Gastrocnemius medialis (tissue), 4 donors: Measurements from ENCODE around the gene CD22. TPM values are rescaled to one million over a fixed set of nuclear protein-coding genes. Genes with fewer than 3 reads are reported as not detected.

Experiments
- ATAC-seq, 2 donors: fragments of 150-250 bp; one replicate each; pipeline ENCODE4 v1.9.1; 2016
- DNase-seq, 2 donors: peaks; one replicate each; pipeline ENCODE4 v3.0.0-alpha.2; 2019
- H3K27ac ChIP-seq, 4 donors: fragments of 200-600 bp; sonication (generic); 1 replicate in 1 of 4; 2 replicates in 3 of 4; pipeline ENCODE4 v1.5.1; 2016 to 2018; ENCODE audit warnings: mild to moderate bottlenecking in 2 of 4, moderate library complexity in 1 of 4
- H3K27me3 ChIP-seq, 3 donors: fragments of 200-600 bp; sonication (generic) in 2 of 3; 1 replicate in 1 of 3; 2 replicates in 2 of 3; pipeline versions ENCODE4 v1.5.1 to v1.6.0; 2016 to 2019; ENCODE audit warnings: mild to moderate bottlenecking in 1 of 3, moderate library complexity in 1 of 3
- H3K36me3 ChIP-seq, 2 donors: fragments of 200-600 bp; sonication (generic) in 1 of 2; one replicate each; pipeline ENCODE4 v1.5.1; 2017 to 2018
- H3K4me1 ChIP-seq, 2 donors: fragments of 200-600 bp; sonication (generic) in 1 of 2; one replicate each; pipeline ENCODE4 v1.5.1; 2016 to 2017; ENCODE audit warnings: mild to moderate bottlenecking in 2 of 2
- H3K4me3 ChIP-seq, 4 donors: fragments of 200-600 bp; sonication (generic) in 3 of 4; 1 replicate in 1 of 4; 2 replicates in 3 of 4; pipeline ENCODE4 v1.5.1; 2016 to 2019; ENCODE audit warnings: mild to moderate bottlenecking in 2 of 4
- H3K9me3 ChIP-seq, 3 donors: fragments of 200-600 bp; sonication (generic) in 2 of 3; 1 replicate in 1 of 3; 2 replicates in 2 of 3; pipeline ENCODE4 v1.5.1; 2016 to 2019
- POLR2A ChIP-seq, 2 donors: fragments of 450-650 bp; IDR thresholded peaks; one replicate each; pipeline ENCODE4 v1.6.1; 2017; ENCODE audit warnings: antibody characterized with exemption in 2 of 2, mild to moderate bottlenecking in 2 of 2, moderate library complexity in 2 of 2
- in situ Hi-C, 4 donors: fragments of 200-750 bp; cut with MboI; loops; one replicate each; pipeline versions ENCODE4 v1.15.0 to v1.8.0; 2017; ENCODE audit warnings: low sequenced_read_pairs in 4 of 4
- intact Hi-C: fragments of 100-400 bp; cut with DNase I; formaldehyde crosslinking; loops from one replicate; pipeline ENCODE4 v1.15.1; 2023; ENCODE audit warnings: low total_unique reads
- total RNA-seq, 4 donors: library from RNA; depleted of rRNA; stranded (reverse); fragments of >200 nt; gene quantifications; one replicate each; pipeline versions ENCODE4 v1.1.0 to v1.2.3, GENCODE V29; 2016
- TF ChIP-seq, protein P1 (sequence below), 5 experiments: fragments of 450-650 bp in 3 of 5; fragments of 200-600 bp in 2 of 5; sonication (generic) in 2 of 5; IDR thresholded peaks in 4 of 5; conservative IDR thresholded peaks in 1 of 5; 1 replicate in 4 of 5; 2 replicates in 1 of 5; pipeline ENCODE4 v1.5.1; 2016 to 2019; ENCODE audit warnings: antibody characterized with exemption in 5 of 5, mild to moderate bottlenecking in 3 of 5, moderate library complexity in 3 of 5

CD22 gene
- total RNA-seq, 4 donors from 2014 or later: 0.59 TPM; not detected in 3

DNA sequence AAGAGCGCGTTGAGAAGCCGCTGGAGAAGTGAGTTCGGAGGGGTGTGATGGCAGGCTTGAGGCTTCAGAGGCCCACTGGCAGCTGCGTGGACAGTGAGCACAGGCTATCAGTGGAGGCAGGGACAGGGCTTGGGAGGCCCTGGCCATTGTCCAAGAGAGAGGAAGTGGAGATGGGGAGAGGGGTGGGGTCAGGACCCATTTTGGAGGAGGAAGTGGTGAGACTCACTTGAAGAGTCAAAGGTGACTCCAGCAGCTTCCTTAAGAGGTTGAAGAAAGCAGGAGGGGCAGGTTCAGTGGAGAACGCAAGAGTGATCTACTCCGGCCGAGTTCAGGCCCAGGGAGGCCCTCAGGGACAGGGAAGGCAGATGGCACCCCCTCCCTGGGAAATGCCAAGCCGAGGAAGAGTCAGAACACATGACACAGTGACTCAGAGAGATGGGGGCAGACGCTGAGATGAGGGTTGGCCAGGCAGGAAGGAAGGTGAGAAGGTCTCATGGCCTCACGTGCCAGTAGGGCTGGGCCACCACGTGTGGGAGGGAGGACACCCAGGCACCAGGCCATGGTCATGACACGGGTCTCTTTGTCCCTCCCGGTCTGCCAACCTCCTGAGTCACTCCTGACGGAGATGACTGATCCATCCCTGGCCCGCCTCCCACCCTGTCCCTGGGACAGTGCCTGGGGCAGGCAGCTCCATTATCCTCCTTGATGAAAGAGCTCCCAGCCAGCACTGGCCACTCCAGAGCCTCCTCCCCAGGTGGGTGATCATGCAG is 10.1 kb upstream of the CD22 start:
- Histone ChIP-seq H3K27me3 (peaks cover 0 to 6% (median 0%) of the 10 kb centered on the region in 3 donors), H3K27ac (no peak overlapping the region), H3K4me1 (no peaks in the 10 kb centered on the region), H3K36me3 (no peaks in the 10 kb centered on the region), H3K9me3 (no peaks in the 10 kb centered on the region), H3K4me3 (no peak overlapping the region)
- DNase-seq (peak; percentile 30 to 49), ATAC-seq (peak; percentile 53 to 77)
- TF ChIP-seq, protein P1, sequence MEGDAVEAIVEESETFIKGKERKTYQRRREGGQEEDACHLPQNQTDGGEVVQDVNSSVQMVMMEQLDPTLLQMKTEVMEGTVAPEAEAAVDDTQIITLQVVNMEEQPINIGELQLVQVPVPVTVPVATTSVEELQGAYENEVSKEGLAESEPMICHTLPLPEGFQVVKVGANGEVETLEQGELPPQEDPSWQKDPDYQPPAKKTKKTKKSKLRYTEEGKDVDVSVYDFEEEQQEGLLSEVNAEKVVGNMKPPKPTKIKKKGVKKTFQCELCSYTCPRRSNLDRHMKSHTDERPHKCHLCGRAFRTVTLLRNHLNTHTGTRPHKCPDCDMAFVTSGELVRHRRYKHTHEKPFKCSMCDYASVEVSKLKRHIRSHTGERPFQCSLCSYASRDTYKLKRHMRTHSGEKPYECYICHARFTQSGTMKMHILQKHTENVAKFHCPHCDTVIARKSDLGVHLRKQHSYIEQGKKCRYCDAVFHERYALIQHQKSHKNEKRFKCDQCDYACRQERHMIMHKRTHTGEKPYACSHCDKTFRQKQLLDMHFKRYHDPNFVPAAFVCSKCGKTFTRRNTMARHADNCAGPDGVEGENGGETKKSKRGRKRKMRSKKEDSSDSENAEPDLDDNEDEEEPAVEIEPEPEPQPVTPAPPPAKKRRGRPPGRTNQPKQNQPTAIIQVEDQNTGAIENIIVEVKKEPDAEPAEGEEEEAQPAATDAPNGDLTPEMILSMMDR (IDR thresholded peaks at IDR 0.05 in 4 of 5, conservative IDR thresholded peaks at IDR 0.05 in 1 of 5): no peak
- no peak for TF ChIP-seq POLR2A (IDR thresholded peaks at IDR 0.05)
- intact Hi-C loops: no loop called here
- in situ Hi-C loops: no loop called here

DNA sequence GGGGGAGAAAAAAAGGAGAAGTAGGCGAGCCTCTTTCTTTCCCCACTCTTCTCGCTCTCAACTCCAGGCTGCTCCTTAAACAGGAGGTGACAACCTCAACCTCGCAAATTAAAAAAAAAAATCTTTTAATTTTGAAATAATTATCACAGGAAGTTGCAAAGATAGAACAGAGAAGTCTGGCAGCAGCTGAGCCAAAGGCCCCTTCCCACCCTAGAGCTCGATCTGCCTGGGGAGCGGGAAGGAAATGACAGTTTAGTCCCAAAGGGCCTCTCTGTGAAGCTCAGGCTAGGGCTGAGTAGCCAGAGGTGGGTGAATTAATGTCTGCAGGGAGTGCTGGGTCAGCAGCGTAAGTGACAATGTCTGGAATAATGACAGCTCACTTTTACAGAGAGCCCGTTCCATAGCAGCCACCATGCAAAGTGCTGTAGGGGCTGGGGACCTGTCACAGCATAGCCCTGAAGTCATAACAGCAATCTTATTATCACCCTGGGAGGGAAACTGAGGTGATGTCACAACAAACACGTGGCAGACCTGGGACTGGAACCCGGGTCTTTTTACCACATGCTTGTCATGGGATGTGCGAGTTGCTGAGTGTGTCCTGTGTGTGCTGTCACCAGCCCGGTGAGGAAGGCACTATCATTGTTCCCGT is 8.8 kb upstream of the CD22 start:
- DNase-seq: no peak
- no peaks in the 10 kb centered on the region for H3K9me3 ChIP-seq
- intact Hi-C loops (no loop called here), in situ Hi-C loops (no loop called here)
- no peak overlapping the region for H3K4me3 ChIP-seq
- no peak for ATAC-seq
- H3K27me3 ChIP-seq: peaks cover 0 to 6% (median 0%) of the 10 kb centered on the region in 3 donors
- H3K36me3 ChIP-seq: no peaks in the 10 kb centered on the region
- H3K4me1 ChIP-seq: no peaks in the 10 kb centered on the region
- TF ChIP-seq, protein P1 (IDR thresholded peaks at IDR 0.05 in 4 of 5, conservative IDR thresholded peaks at IDR 0.05 in 1 of 5): no peak
- H3K27ac ChIP-seq: no peak overlapping the region

DNA sequence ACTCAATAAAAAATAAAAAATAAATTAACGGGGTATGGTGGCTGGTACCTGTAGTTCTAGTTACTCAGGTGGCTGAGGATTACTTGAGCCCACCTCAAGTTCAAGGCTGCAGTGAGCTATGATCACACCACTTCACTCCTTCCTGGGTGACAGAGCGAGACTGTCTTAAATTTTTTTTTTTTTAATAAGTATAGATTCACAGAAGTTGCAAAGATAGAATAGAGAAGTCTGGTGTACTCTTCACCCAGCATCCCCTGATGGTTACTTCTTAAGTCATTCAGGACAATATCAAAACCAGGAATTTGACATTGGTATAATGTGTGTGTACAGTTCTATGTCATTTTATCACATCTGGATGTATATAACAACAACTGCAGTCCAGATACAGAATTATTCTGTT is 7.7 kb upstream of the CD22 start:
- DNase-seq: no peak
- ATAC-seq: no peak
- intact Hi-C loops: no loop called here
- Histone ChIP-seq H3K9me3 (no peaks in the 10 kb centered on the region), H3K4me1 (no peaks in the 10 kb centered on the region), H3K36me3 (no peaks in the 10 kb centered on the region), H3K27ac (no peak overlapping the region), H3K27me3 (peaks cover 0 to 6% (median 0%) of the 10 kb centered on the region in 3 donors), H3K4me3 (no peak overlapping the region)
- in situ Hi-C loops: no loop called here
- TF ChIP-seq, protein P1 (IDR thresholded peaks at IDR 0.05 in 4 of 5, conservative IDR thresholded peaks at IDR 0.05 in 1 of 5): no peak
- no peak for TF ChIP-seq POLR2A (IDR thresholded peaks at IDR 0.05)

DNA sequence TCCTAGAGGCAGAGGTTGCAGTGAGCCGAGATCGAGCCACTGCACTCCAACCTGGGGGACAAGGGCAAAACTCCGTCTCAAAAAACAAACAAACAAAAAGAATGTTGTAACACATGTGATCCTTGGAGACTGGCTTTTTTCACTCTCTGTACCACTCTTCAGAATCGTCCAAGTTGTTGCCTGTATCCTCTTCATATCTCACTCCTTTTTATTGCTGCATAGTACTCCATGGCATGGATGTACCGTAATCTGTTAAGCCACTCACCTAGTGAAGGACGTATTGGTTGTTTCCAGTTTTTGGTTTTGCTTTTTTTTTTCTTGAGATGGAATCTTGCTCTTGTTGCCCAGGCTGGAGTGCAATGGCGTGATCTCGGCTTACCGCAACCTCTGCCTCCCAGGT is 7.0 kb upstream of the CD22 start:
- intact Hi-C loops: no loop called here
- Histone ChIP-seq H3K36me3 (no peaks in the 10 kb centered on the region), H3K9me3 (no peaks in the 10 kb centered on the region), H3K27ac (no peak overlapping the region), H3K27me3 (peaks cover 0 to 6% (median 4%) of the 10 kb centered on the region in 3 donors), H3K4me1 (no peaks in the 10 kb centered on the region), H3K4me3 (no peak overlapping the region)
- DNase-seq (no peak), ATAC-seq (no peak)
- TF ChIP-seq, protein P1 (IDR thresholded peaks at IDR 0.05 in 4 of 5, conservative IDR thresholded peaks at IDR 0.05 in 1 of 5): no peak
- no peak for TF ChIP-seq POLR2A (IDR thresholded peaks at IDR 0.05)
- in situ Hi-C loops: no loop called here
